ENCODE measurements around the gene ASH1L. TPM values are rescaled to one million over a fixed set of nuclear protein-coding genes. Genes with fewer than 3 reads are reported as not detected.
"Not testable (repeated sequence)": the region's sequence is repeated elsewhere in the genome, so short reads cannot be mapped to it uniquely, and the experiment has no call there.

The ASH1L gene
- total RNA-seq, 1 experiment from 2014 or later: 30.5 TPM

DNA sequence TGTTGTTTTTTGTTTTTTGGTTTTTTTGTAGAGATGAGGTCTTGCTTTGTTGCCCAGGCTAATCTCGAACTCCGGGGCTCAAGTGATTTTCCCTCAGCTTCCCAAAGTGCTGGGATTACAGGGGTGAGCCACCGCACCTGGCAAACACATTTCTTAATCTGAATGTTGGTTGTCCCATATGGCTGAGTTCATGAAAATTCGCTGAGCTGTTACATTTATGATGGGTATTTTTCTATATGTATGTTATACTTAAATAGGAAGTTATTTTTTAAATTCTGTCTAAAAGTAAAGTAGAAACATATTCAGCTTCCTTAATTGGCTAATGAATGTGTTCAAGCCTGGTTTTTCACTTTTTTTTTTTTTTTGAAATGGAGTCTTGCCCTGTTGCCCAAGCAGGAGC, 75.1 kb downstream of the ASH1L start:
- Histone ChIP-seq H3K36me3 (ENCODE audit: control insufficient read depth in 1 of 2, insufficient read depth in 2 of 2, low read length in 2 of 2) (no peaks in the 10 kb centered on the region), H3K27me3 (ENCODE audit: insufficient read depth, low read length) (no peaks in the 10 kb centered on the region), H3K4me1 (ENCODE audit: control insufficient read depth in 1 of 2, insufficient read depth in 2 of 2, low read length in 2 of 2) (no peaks in the 10 kb centered on the region), H3K27ac (ENCODE audit: low read depth, low read length) (no peak overlapping the region), H4K20me1 (ENCODE audit: insufficient read depth) (no peaks in the 10 kb centered on the region; the same call in 1 of the 2 replicates), H3K4me3 (replicated peaks in 1 of 2; ENCODE audit: low read depth in 1 of 2, low read length in 2 of 2) (no peak overlapping the region), H2AFZ (ENCODE audit: low read depth, low read length, poor library complexity, severe bottlenecking) (no peak overlapping the region), H3K9me3 (ENCODE audit: control insufficient read depth in 1 of 2, insufficient read depth in 1 of 2, low read depth in 1 of 2, low read length in 2 of 2) (no peaks in the 10 kb centered on the region), H3K9me2 (ENCODE audit: insufficient read depth) (no peaks in the 10 kb centered on the region), H3K79me2 (ENCODE audit: insufficient read depth, low read length) (peaks cover 47% of the 10 kb centered on the region), H3K9ac (ENCODE audit: low read length) (no peak overlapping the region), H3K4me2 (ENCODE audit: low read length) (no peak overlapping the region)
- ATAC-seq: no peak
- BruUV-seq (replicated peaks): no TSS peak
- no peak for TF ChIP-seq EZH2phosphoT487 (IDR thresholded peaks at IDR 0.05; ENCODE audit: borderline replicate concordance)
- no peak for TF ChIP-seq JUND (IDR thresholded peaks at IDR 0.05)
- no peak for TF ChIP-seq SP1 (IDR thresholded peaks at IDR 0.05; ENCODE audit: low read depth)
- no peak for TF ChIP-seq SIN3A (IDR thresholded peaks at IDR 0.05; ENCODE audit: low read depth)
- TF ChIP-seq ZFX (IDR thresholded peaks at IDR 0.05): no peak
- TF ChIP-seq, protein P1, sequence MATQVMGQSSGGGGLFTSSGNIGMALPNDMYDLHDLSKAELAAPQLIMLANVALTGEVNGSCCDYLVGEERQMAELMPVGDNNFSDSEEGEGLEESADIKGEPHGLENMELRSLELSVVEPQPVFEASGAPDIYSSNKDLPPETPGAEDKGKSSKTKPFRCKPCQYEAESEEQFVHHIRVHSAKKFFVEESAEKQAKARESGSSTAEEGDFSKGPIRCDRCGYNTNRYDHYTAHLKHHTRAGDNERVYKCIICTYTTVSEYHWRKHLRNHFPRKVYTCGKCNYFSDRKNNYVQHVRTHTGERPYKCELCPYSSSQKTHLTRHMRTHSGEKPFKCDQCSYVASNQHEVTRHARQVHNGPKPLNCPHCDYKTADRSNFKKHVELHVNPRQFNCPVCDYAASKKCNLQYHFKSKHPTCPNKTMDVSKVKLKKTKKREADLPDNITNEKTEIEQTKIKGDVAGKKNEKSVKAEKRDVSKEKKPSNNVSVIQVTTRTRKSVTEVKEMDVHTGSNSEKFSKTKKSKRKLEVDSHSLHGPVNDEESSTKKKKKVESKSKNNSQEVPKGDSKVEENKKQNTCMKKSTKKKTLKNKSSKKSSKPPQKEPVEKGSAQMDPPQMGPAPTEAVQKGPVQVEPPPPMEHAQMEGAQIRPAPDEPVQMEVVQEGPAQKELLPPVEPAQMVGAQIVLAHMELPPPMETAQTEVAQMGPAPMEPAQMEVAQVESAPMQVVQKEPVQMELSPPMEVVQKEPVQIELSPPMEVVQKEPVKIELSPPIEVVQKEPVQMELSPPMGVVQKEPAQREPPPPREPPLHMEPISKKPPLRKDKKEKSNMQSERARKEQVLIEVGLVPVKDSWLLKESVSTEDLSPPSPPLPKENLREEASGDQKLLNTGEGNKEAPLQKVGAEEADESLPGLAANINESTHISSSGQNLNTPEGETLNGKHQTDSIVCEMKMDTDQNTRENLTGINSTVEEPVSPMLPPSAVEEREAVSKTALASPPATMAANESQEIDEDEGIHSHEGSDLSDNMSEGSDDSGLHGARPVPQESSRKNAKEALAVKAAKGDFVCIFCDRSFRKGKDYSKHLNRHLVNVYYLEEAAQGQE (IDR thresholded peaks at IDR 0.05; ENCODE audit: low read depth): no peak
- no peak for TF ChIP-seq CBX3 (IDR thresholded peaks at IDR 0.05; ENCODE audit: low read depth)
- no peak for TF ChIP-seq SRF (IDR thresholded peaks at IDR 0.05; ENCODE audit: low read depth)
- TF ChIP-seq POLR2A (IDR thresholded peaks at IDR 0.05; ENCODE audit: borderline replicate concordance, extremely low read depth, insufficient read depth, insufficient read length): no peak
- no peak for TF ChIP-seq EGR1 (IDR thresholded peaks at IDR 0.05; ENCODE audit: low read depth)
- TF ChIP-seq POLR2AphosphoS5 (IDR thresholded peaks at IDR 0.05; ENCODE audit: low read depth, low read length): no peak
- TF ChIP-seq, protein P2, sequence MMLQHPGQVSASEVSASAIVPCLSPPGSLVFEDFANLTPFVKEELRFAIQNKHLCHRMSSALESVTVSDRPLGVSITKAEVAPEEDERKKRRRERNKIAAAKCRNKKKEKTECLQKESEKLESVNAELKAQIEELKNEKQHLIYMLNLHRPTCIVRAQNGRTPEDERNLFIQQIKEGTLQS (IDR thresholded peaks at IDR 0.05): no peak
- TF ChIP-seq ZNF274 (IDR thresholded peaks at IDR 0.05; ENCODE audit: low read depth, low read length): no peak
- TF ChIP-seq RAD21 (IDR thresholded peaks at IDR 0.05; ENCODE audit: low read depth): no peak
- intact Hi-C loops (cut with micrococcal nuclease): no loop called here
- POLR2A ChIA-PET: no interaction called here
- DNase-seq (ENCODE audit: low read depth, low spot score): no peak
- CTCF ChIA-PET: no interaction called here
- RAD21 ChIA-PET (ENCODE audit: low non-redundant PET in 1 of 2, low total read pairs in 2 of 2, uncharacterized antibody in 2 of 2, unreplicated experiment in 2 of 2): interaction anchor here in 1 of 2 experiments (0.7 kb wide), 1 partner anchor 97 kb away, joined by 4 read pairs; no protein-coding TSS in a partner anchor

DNA sequence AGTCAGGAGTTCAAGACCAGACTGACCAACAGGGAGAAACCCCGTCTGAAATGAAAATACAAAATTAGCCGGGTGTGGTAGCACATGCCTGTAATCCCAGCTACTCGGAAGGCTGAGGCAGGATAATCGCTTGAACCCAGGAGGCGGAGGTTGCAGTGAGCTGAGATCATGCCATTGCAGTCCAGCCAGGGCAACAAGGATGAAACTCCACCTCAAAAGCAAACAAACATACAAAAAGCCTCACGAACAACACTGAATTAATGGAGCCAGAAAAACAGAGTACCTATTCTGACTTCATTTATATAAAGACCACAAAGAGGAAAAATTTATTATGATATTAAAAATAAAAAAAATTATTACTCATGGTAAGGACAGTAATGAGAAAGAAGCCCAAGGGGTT, 75.7 kb downstream of the ASH1L start:
- RAD21 ChIA-PET (ENCODE audit: low non-redundant PET in 1 of 2, low total read pairs in 2 of 2, uncharacterized antibody in 2 of 2, unreplicated experiment in 2 of 2); H4K20me1 ChIP-seq (ENCODE audit: insufficient read depth); H3K9me2 ChIP-seq (ENCODE audit: insufficient read depth); H2AFZ ChIP-seq (ENCODE audit: low read depth, low read length, poor library complexity, severe bottlenecking); H3K36me3 ChIP-seq (ENCODE audit: control insufficient read depth in 1 of 2, insufficient read depth in 2 of 2, low read length in 2 of 2); H3K9me3 ChIP-seq (ENCODE audit: control insufficient read depth in 1 of 2, insufficient read depth in 1 of 2, low read depth in 1 of 2, low read length in 2 of 2); ATAC-seq; BruUV-seq (replicated peaks); POLR2A ChIA-PET; H3K27me3 ChIP-seq (ENCODE audit: insufficient read depth, low read length); H3K9ac ChIP-seq (ENCODE audit: low read length); DNase-seq (ENCODE audit: low read depth, low spot score); H3K27ac ChIP-seq (ENCODE audit: low read depth, low read length); H3K4me2 ChIP-seq (ENCODE audit: low read length); intact Hi-C loops (cut with micrococcal nuclease); H3K4me1 ChIP-seq (ENCODE audit: control insufficient read depth in 1 of 2, insufficient read depth in 2 of 2, low read length in 2 of 2); H3K4me3 ChIP-seq (replicated peaks in 1 of 2; ENCODE audit: low read depth in 1 of 2, low read length in 2 of 2); CTCF ChIA-PET: not testable (repeated sequence)
- H3K79me2 ChIP-seq (ENCODE audit: insufficient read depth, low read length): peaks cover 42% of the 10 kb centered on the region

All from HCT116 (cell line).